K562 (cell line): ENCODE results near the gene BIVM. TPM values are rescaled to one million over a fixed set of nuclear protein-coding genes. Genes with fewer than 3 reads are reported as not detected.

Source experiments
- ATAC-seq: fragments of 200-7000 bp; cut with Tn5 transposase; 3 replicates; pipeline ENCODE4 v1.9.1; 2020; ENCODE audit warnings: moderate library complexity
- BruUV-seq: library from RNA; stranded (reverse); fragments of 400-500 nt; replicated peaks from 2 replicates; lab custom pipeline; 2021; lab: Mats Ljungman, UMichigan
- CTCF ChIA-PET: fragments of 300-600 bp; formaldehyde crosslinking; extraction: SDS; loops from one replicate; lab custom pipeline; 2021; ENCODE audit warnings: low intra/inter-chr PET ratio; lab: Yijun Ruan, JAX
- POLR2A ChIA-PET: fragments of 300-600, 350-650 bp; sonication (Branson Sonifier 250); formaldehyde crosslinking; extraction: SDS; loops from one replicate; lab custom pipeline; 2021; ENCODE audit warnings: antibody characterized with exemption, inconsistent platforms; lab: Yijun Ruan, JAX
- DNase-seq, 4 experiments: peaks; one replicate each; pipeline versions ENCODE4 v3.0.0 to v3.0.0-alpha.2; 2011 to 2018; ENCODE audit warnings: low spot score in 3 of 4, mixed read lengths in 3 of 4; ENCODE audit errors: extremely low read depth in 1 of 4
- FAIRE-seq: peaks from 2 replicates; lab custom pipeline; 2011; peaks lifted over from hg19 to GRCh38; lab: Jason Lieb, UNC
- H2AFZ ChIP-seq: 2 replicates; pipeline ENCODE4 v1.6.0; 2011; ENCODE audit warnings: low read depth, low read length, control low read depth, inconsistent platforms
- H3K27ac ChIP-seq: fragments of 200-600 bp; 3 replicates; pipeline ENCODE4 v1.8.0; 2011; ENCODE audit warnings: low read depth, mild to moderate bottlenecking, control low read depth, inconsistent platforms, low read length, moderate library complexity, mixed read lengths; ENCODE audit errors: extremely low read depth
- H3K27me3 ChIP-seq, 2 experiments: fragments of 300-600 bp in 1 of 2; 2 replicates in 1 of 2; 3 replicates in 1 of 2; pipeline versions ENCODE4 v1.6.0 to v1.8.0; 2011; ENCODE audit warnings: inconsistent platforms in 2 of 2, low read length in 2 of 2, mild to moderate bottlenecking in 1 of 2, mixed read lengths in 1 of 2, moderate library complexity in 1 of 2; ENCODE audit not compliant: control insufficient read depth in 2 of 2, insufficient read depth in 2 of 2
- H3K36me3 ChIP-seq: fragments of 300-600 bp; 3 replicates; pipeline ENCODE4 v1.8.0; 2011; ENCODE audit warnings: mild to moderate bottlenecking, low read length, inconsistent platforms; ENCODE audit not compliant: control insufficient read depth, insufficient read depth
- H3K4me1 ChIP-seq, 2 experiments: fragments of 200-600 bp in 1 of 2; replicated peaks in 1 of 2; 2 replicates in 1 of 2; 3 replicates in 1 of 2; pipeline versions ENCODE4 v1.5.1 to v1.8.0; 2011; ENCODE audit warnings: inconsistent platforms in 2 of 2, low read length in 2 of 2, mild to moderate bottlenecking in 1 of 2, mixed read lengths in 1 of 2, moderate library complexity in 1 of 2; ENCODE audit not compliant: control insufficient read depth in 2 of 2, insufficient read depth in 2 of 2
- H3K4me2 ChIP-seq: 2 replicates; pipeline ENCODE4 v1.6.1; 2011; ENCODE audit warnings: low read length, control low read depth, inconsistent platforms, mixed read lengths; ENCODE audit not compliant: insufficient read depth
- H3K4me3 ChIP-seq: fragments of 200-600 bp; sonication (generic), shearing (Covaris generic); 2 replicates; pipeline ENCODE4 v1.5.1; 2016; ENCODE audit warnings: control low read depth, inconsistent platforms
- H3K79me2 ChIP-seq: fragments of 200-600 bp; 3 replicates; pipeline ENCODE4 v1.8.0; 2011; ENCODE audit warnings: low read length, inconsistent platforms; ENCODE audit not compliant: control insufficient read depth, insufficient read depth
- H3K9ac ChIP-seq, 2 experiments: 2 replicates each; pipeline versions ENCODE4 v1.6.0 to v1.6.1; 2011; ENCODE audit warnings: low read depth in 2 of 2, low read length in 2 of 2, control low read depth in 1 of 2, inconsistent platforms in 1 of 2, mild to moderate bottlenecking in 1 of 2, mixed read lengths in 1 of 2; ENCODE audit not compliant: insufficient read depth in 1 of 2
- H3K9me1 ChIP-seq: one replicate; pipeline ENCODE4 v1.6.0; 2011; ENCODE audit warnings: inconsistent platforms, mild to moderate bottlenecking, low read length, moderate library complexity; ENCODE audit not compliant: control insufficient read depth, insufficient read depth
- H3K9me3 ChIP-seq: replicated peaks from 2 replicates; pipeline ENCODE4 v1.5.1; 2011; ENCODE audit warnings: low read depth, low read length, inconsistent platforms; ENCODE audit not compliant: control insufficient read depth, insufficient read depth
- H4K20me1 ChIP-seq: replicated peaks from 2 replicates; pipeline ENCODE4 v1.6.1; 2011; ENCODE audit warnings: low read length, inconsistent platforms, mixed read lengths; ENCODE audit not compliant: control insufficient read depth, insufficient read depth
- ETV1 ChIP-seq: fragments of 450-650 bp; conservative IDR thresholded peaks from 2 replicates; pipeline ENCODE4 v1.6.1; 2016; ENCODE audit warnings: missing genetic modification characterization, control low read depth, low read depth, missing compliant biosample characterization
- RBM15 ChIP-seq: fragments of 200-400 bp; formaldehyde crosslinking; IDR thresholded peaks from 2 replicates; pipeline ENCODE4 v1.6.1; 2018; ENCODE audit warnings: mild to moderate bottlenecking, low read length, moderate library complexity; ENCODE audit not compliant: insufficient read depth
- SIX5 ChIP-seq, 2 experiments: IDR thresholded peaks; 2 replicates each; pipeline ENCODE4 v1.6.1; 2011; ENCODE audit warnings: low read length in 2 of 2, borderline replicate concordance in 1 of 2, low read depth in 1 of 2, mild to moderate bottlenecking in 1 of 2, moderate library complexity in 1 of 2; ENCODE audit not compliant: insufficient read depth in 1 of 2
- SOX6 ChIP-seq: fragments of 450-650 bp; IDR thresholded peaks from 2 replicates; pipeline ENCODE4 v1.6.1; 2014; ENCODE audit warnings: mild to moderate bottlenecking
- YY1 ChIP-seq, 3 experiments: IDR thresholded peaks; 2 replicates each; pipeline ENCODE4 v1.6.1; 2011; ENCODE audit warnings: low read length in 2 of 3, mild to moderate bottlenecking in 2 of 3, moderate library complexity in 2 of 3, borderline replicate concordance in 1 of 3, control low read depth in 1 of 3, low read depth in 1 of 3; ENCODE audit not compliant: insufficient read depth in 3 of 3, insufficient replicate concordance in 2 of 3, control insufficient read depth in 1 of 3, insufficient read length in 1 of 3; ENCODE audit errors: extremely low read depth in 1 of 3
- WGBS: fragments of 100-300 bp; shearing (Covaris generic); methylation state at CpG from one replicate; pipeline ENCODE4 v1.1.6; 2016; ENCODE audit warnings: low coverage, mixed read lengths; ENCODE audit not compliant: insufficient coverage; ENCODE audit errors: missing lambda C conversion rate; 5-methylcytosine and 5-hydroxymethylcytosine counted together
- in situ Hi-C: fragments of 300-500 bp; cut with MboI; formaldehyde crosslinking; loops from 4 replicates; pipeline ENCODE4 v1.15.0; 2018; ENCODE audit warnings: inconsistent platforms, mixed read lengths
- intact Hi-C: fragments of 100-400 bp; cut with micrococcal nuclease; formaldehyde crosslinking; loops from 2 replicates; pipeline ENCODE4 v1.14.2; 2022
- polyA plus RNA-seq, 8 experiments: library from polyadenylated mRNA; depleted of rRNA in 4 of 8; stranded (reverse) in 5 of 8; unstranded in 3 of 8; fragments of >200 nt; fragmentation: Nextera tagmentation in 2 of 8; fragmentation: Illumina TruSeq in 1 of 8; extraction: Ambion mirVana in 2 of 8; extraction: Trizol in 1 of 8; gene quantifications; 2 replicates each; pipeline versions ENCODE4 v1.2.1 to v1.2.3, GENCODE V29; 2011 to 2014; ENCODE audit warnings: inconsistent platforms in 1 of 8, missing spikeins in 1 of 8
- total RNA-seq, 7 experiments: library from RNA; depleted of rRNA in 6 of 7; stranded (reverse); fragments of >200 nt in 6 of 7; fragmentation: Illumina TruSeq in 2 of 7; extraction: Trizol in 2 of 7; gene quantifications; 2 replicates each; pipeline versions ENCODE4 v1.2.1 to v1.2.3, GENCODE V29; 2011 to 2021; ENCODE audit warnings: low replicate concordance in 1 of 7
- TF ChIP-seq, protein P1 (sequence below), 2 experiments: IDR thresholded peaks; 2 replicates each; pipeline ENCODE4 v1.6.1; 2012; ENCODE audit warnings: improper control_type of control experiment in 2 of 2, low read depth in 2 of 2, low read length in 2 of 2, borderline replicate concordance in 1 of 2

The BIVM gene
- total and polyA plus RNA-seq, 9 of the 15 experiments (the other 6 are each of a cell fraction or from before 2014, with no cell fraction given), result 3.6 to 23.1 (median 16.8) TPM

DNA sequence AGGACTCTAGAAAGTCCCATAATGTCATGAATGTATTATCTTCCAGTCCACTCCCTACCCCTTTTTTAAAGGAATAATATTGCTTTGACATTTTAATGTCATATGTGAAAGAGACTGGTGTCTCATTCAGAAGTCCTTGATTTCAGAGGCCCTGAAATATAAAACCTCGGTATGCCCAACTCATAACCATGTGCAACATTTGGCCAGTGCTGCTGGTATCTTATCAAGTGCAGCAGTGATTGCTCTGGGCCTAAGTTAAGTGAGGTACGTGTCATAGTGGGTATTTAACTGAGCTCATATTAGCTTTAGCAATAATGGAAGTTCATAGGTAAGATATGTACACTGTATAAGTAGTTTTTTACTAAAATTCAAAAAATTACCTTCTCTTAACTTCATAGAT, 40.1 kb upstream of the BIVM start:
- H4K20me1 ChIP-seq, result no peaks in the 10 kb centered on the region
- no peaks in the 10 kb centered on the region for H3K9me1 ChIP-seq
- 6% methylated on average over 2 of the region's 2 CpGs for WGBS
- intact Hi-C loops (no loop called here), in situ Hi-C loops (no loop called here)
- FAIRE-seq (no peak), ATAC-seq (no peak), DNase-seq (no peak)
- H3K79me2 ChIP-seq, result no peaks in the 10 kb centered on the region
- no peaks in the 10 kb centered on the region for H3K4me1 ChIP-seq
- no peaks in the 10 kb centered on the region for H3K27me3 ChIP-seq
- no peak overlapping the region for H3K27ac ChIP-seq
- no peaks in the 10 kb centered on the region for H3K36me3 ChIP-seq
- TF ChIP-seq ETV1 (no peak), RBM15 (no peak), YY1 (IDR thresholded peaks at IDR 0.05; ENCODE audit: borderline replicate concordance in 1 of 3, control insufficient read depth in 1 of 3, extremely low read depth in 1 of 3, insufficient read depth in 3 of 3, insufficient read length in 1 of 3, insufficient replicate concordance in 2 of 3, low read depth in 1 of 3, low read length in 2 of 3) (no peak), SOX6 (no peak), SIX5 (IDR thresholded peaks at IDR 0.05; ENCODE audit: borderline replicate concordance in 1 of 2, insufficient read depth in 1 of 2, low read depth in 1 of 2, low read length in 2 of 2) (no peak)
- TF ChIP-seq, protein P1, sequence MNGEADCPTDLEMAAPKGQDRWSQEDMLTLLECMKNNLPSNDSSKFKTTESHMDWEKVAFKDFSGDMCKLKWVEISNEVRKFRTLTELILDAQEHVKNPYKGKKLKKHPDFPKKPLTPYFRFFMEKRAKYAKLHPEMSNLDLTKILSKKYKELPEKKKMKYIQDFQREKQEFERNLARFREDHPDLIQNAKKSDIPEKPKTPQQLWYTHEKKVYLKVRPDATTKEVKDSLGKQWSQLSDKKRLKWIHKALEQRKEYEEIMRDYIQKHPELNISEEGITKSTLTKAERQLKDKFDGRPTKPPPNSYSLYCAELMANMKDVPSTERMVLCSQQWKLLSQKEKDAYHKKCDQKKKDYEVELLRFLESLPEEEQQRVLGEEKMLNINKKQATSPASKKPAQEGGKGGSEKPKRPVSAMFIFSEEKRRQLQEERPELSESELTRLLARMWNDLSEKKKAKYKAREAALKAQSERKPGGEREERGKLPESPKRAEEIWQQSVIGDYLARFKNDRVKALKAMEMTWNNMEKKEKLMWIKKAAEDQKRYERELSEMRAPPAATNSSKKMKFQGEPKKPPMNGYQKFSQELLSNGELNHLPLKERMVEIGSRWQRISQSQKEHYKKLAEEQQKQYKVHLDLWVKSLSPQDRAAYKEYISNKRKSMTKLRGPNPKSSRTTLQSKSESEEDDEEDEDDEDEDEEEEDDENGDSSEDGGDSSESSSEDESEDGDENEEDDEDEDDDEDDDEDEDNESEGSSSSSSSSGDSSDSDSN (IDR thresholded peaks at IDR 0.05; ENCODE audit: borderline replicate concordance in 1 of 2, low read depth in 2 of 2, low read length in 2 of 2), result no peak
- H3K4me3 ChIP-seq, result no peak overlapping the region
- H2AFZ ChIP-seq, result no peak overlapping the region
- H3K9me3 ChIP-seq, result no peaks in the 10 kb centered on the region
- ChIA-PET CTCF (no interaction called here), POLR2A (interaction anchor here (1.3 kb wide), 1 partner anchor 12 kb away, joined by 8 read pairs; no protein-coding TSS in a partner anchor)
- H3K9ac ChIP-seq, result no peak overlapping the region
- no TSS peak for BruUV-seq
- no peak overlapping the region for H3K4me2 ChIP-seq
